IMR-90 (cell line): ENCODE data around the gene PYY. TPM values are rescaled to one million over a fixed set of nuclear protein-coding genes. Genes with fewer than 3 reads are reported as not detected.

ENCODE experiments used
- ATAC-seq: fragments of 200-7000 bp; cut with Tn5 transposase; 2 replicates; pipeline ENCODE4 v1.9.1; 2020; ENCODE audit warnings: low read depth, mild to moderate bottlenecking, moderate library complexity
- BruUV-seq: library from RNA; stranded (reverse); fragments of 400-500 nt; replicated peaks from 2 replicates; lab custom pipeline; 2021; lab: Mats Ljungman, UMichigan
- CTCF ChIA-PET: fragments of 300-600 bp; formaldehyde crosslinking; extraction: SDS; loops from one replicate; lab custom pipeline; 2021; ENCODE audit warnings: antibody characterized with exemption; lab: Yijun Ruan, JAX
- POLR2A ChIA-PET: fragments of 300-600 bp; sonication (Branson Sonifier 250); formaldehyde crosslinking; loops from one replicate; lab custom pipeline; 2022; ENCODE audit warnings: antibody characterized with exemption; ENCODE audit not compliant: unreplicated experiment; lab: Charles Lee
- DNase-seq: peaks from one replicate; pipeline ENCODE4 v3.0.0; 2013
- H2AFZ ChIP-seq: replicated peaks from 2 replicates; pipeline ENCODE3; 2013; ENCODE audit warnings: low read length, mild to moderate bottlenecking; ENCODE audit not compliant: poor library complexity
- H2AK5ac ChIP-seq: 2 replicates; pipeline ENCODE4 v1.6.1; 2013; ENCODE audit warnings: low read depth, low read length, inconsistent platforms
- H2AK9ac ChIP-seq: replicated peaks from 2 replicates; pipeline ENCODE3; 2013; ENCODE audit warnings: mild to moderate bottlenecking, low read depth, low read length, moderate library complexity; ENCODE audit not compliant: poor library complexity
- H2BK120ac ChIP-seq: 2 replicates; pipeline ENCODE4 v1.6.1; 2013; ENCODE audit warnings: low read depth, low read length, inconsistent platforms
- H2BK15ac ChIP-seq: 3 replicates; pipeline ENCODE4 v1.6.1; 2013; ENCODE audit warnings: low read depth, low read length, inconsistent platforms
- H2BK20ac ChIP-seq: 2 replicates; pipeline ENCODE4 v1.6.1; 2013; ENCODE audit warnings: low read depth, mild to moderate bottlenecking, inconsistent platforms, low read length, moderate library complexity
- H2BK5ac ChIP-seq: 2 replicates; pipeline ENCODE4 v1.6.1; 2013; ENCODE audit warnings: mild to moderate bottlenecking, low read depth, low read length, inconsistent platforms; ENCODE audit not compliant: poor library complexity, severe bottlenecking
- H3K14ac ChIP-seq: replicated peaks from 2 replicates; pipeline ENCODE4 v1.6.1; 2013; ENCODE audit warnings: low read depth, low read length, inconsistent platforms
- H3K18ac ChIP-seq: 2 replicates; pipeline ENCODE4 v1.6.1; 2013; ENCODE audit warnings: low read depth, low read length, control low read depth
- H3K23ac ChIP-seq: 2 replicates; pipeline ENCODE4 v1.6.1; 2013; ENCODE audit warnings: low read depth, low read length, inconsistent platforms
- H3K27ac ChIP-seq: 2 replicates; pipeline ENCODE4 v1.5.1; 2013; ENCODE audit warnings: mild to moderate bottlenecking, control low read depth, low read length; ENCODE audit not compliant: insufficient read depth
- H3K27me3 ChIP-seq: 2 replicates; pipeline ENCODE4 v1.6.1; 2013; ENCODE audit warnings: low read length; ENCODE audit not compliant: control insufficient read depth, insufficient read depth
- H3K36me3 ChIP-seq: 2 replicates; pipeline ENCODE4 v1.6.1; 2013; ENCODE audit warnings: low read length, mixed read lengths; ENCODE audit not compliant: control insufficient read depth, insufficient read depth
- H3K4ac ChIP-seq: 2 replicates; pipeline ENCODE4 v1.6.1; 2013; ENCODE audit warnings: low read depth, low read length, inconsistent platforms
- H3K4me1 ChIP-seq: 2 replicates; pipeline ENCODE4 v1.6.1; 2013; ENCODE audit warnings: low read length, mixed read lengths; ENCODE audit not compliant: control insufficient read depth, insufficient read depth
- H3K4me2 ChIP-seq: 2 replicates; pipeline ENCODE4 v1.6.1; 2013; ENCODE audit warnings: low read depth, mild to moderate bottlenecking, control low read depth, low read length, moderate library complexity
- H3K4me3 ChIP-seq: 2 replicates; pipeline ENCODE4 v1.5.1; 2013; ENCODE audit warnings: low read depth, mild to moderate bottlenecking, control low read depth, low read length, moderate library complexity; ENCODE audit not compliant: insufficient read depth
- H3K56ac ChIP-seq: 2 replicates; pipeline ENCODE4 v1.6.1; 2013; ENCODE audit warnings: low read length, inconsistent platforms; ENCODE audit not compliant: insufficient read depth; ENCODE audit errors: extremely low read depth
- H3K79me1 ChIP-seq, 2 experiments: 2 replicates each; pipeline ENCODE4 v1.6.1; 2013; ENCODE audit warnings: low read length in 2 of 2, inconsistent platforms in 1 of 2, low read depth in 1 of 2
- H3K9ac ChIP-seq: 2 replicates; pipeline ENCODE4 v1.6.1; 2013; ENCODE audit warnings: low read depth, low read length, control low read depth
- H3K9me1 ChIP-seq: 2 replicates; pipeline ENCODE4 v1.6.1; 2013; ENCODE audit warnings: low read length, inconsistent platforms; ENCODE audit not compliant: insufficient read depth
- H3K9me3 ChIP-seq: 2 replicates; pipeline ENCODE4 v1.6.1; 2013; ENCODE audit warnings: low read length; ENCODE audit not compliant: control insufficient read depth, insufficient read depth
- H4K20me1 ChIP-seq: 2 replicates; pipeline ENCODE4 v1.6.1; 2013; ENCODE audit warnings: low read length, inconsistent platforms; ENCODE audit not compliant: insufficient read depth
- H4K5ac ChIP-seq: 2 replicates; pipeline ENCODE4 v1.6.1; 2013; ENCODE audit warnings: mild to moderate bottlenecking, low read depth, low read length, control low read depth
- H4K8ac ChIP-seq, 2 experiments: 2 replicates each; pipeline ENCODE4 v1.6.1; 2013; ENCODE audit warnings: low read depth in 2 of 2, low read length in 2 of 2, control low read depth in 1 of 2, inconsistent platforms in 1 of 2
- H4K91ac ChIP-seq: 2 replicates; pipeline ENCODE4 v1.6.1; 2013; ENCODE audit warnings: low read depth, low read length, inconsistent platforms; ENCODE audit not compliant: insufficient read depth
- MXI1 ChIP-seq: IDR thresholded peaks from 2 replicates; pipeline ENCODE4 v1.6.1; 2012; ENCODE audit warnings: low read depth, mild to moderate bottlenecking, low read length, moderate library complexity, borderline replicate concordance
- RAD21 ChIP-seq: IDR thresholded peaks from 2 replicates; pipeline ENCODE4 v1.6.1; 2012; ENCODE audit warnings: low read length, improper control_type of control experiment
- WGBS, 2 experiments: methylation state at CpG; one replicate each; pipeline versions ENCODE4 v1.1.5 to v1.1.7; 2013; ENCODE audit warnings: missing lambda C conversion rate in 2 of 2; ENCODE audit not compliant: insufficient read length in 1 of 2; ENCODE audit errors: extremely low coverage in 2 of 2; 5-methylcytosine and 5-hydroxymethylcytosine counted together
- dilution Hi-C: fragments of 300-500 bp; cut with HindIII; formaldehyde crosslinking; loops from one replicate; pipeline ENCODE4 v1.14.3; 2018; ENCODE audit warnings: low sequenced_read_pairs; ENCODE audit not compliant: unreplicated experiment
- in situ Hi-C: fragments of 300-500 bp; cut with MboI; formaldehyde crosslinking; loops from 3 replicates; pipeline ENCODE4 v1.14.3; 2019; ENCODE audit warnings: low sequenced_read_pairs, inconsistent platforms, mixed read lengths
- intact Hi-C: fragments of 100-400 bp; cut with micrococcal nuclease; formaldehyde crosslinking; loops from 2 replicates; pipeline ENCODE4 v1.10.0; 2022
- polyA plus RNA-seq, 3 experiments: library from polyadenylated mRNA; depleted of rRNA; stranded (reverse); fragments of >200 nt; gene quantifications; 2 replicates each; pipeline ENCODE4 v1.2.3, GENCODE V29; 2012; ENCODE audit warnings: low replicate concordance in 1 of 3
- total RNA-seq: library from RNA; depleted of rRNA; stranded (reverse); fragments of >200 nt; gene quantifications from 2 replicates; pipeline ENCODE4 v1.2.3, GENCODE V29; 2012

The PYY gene
- total and polyA plus RNA-seq, 2 of the 4 experiments (the other 2 are of a cell fraction) = not detected

DNA sequence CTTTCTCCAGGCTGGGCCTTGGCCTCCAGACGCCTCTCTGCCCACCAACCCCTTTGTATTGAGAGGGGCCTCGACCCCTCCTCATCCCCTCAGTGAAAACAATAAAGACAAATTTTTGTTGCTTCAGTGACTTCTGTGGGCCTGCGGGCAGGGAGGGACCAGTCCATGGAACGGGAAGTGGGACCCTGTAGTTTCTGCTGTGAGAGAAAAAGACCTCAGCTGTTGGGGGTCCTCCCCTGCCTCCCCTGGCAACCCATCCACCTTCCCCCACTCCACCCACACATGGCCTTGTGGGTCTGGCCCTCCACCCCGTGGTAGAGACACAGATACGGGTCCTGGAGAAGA, 14.9 kb downstream of the PYY start:
- no TSS peak for BruUV-seq
- ChIA-PET CTCF (no interaction called here), POLR2A (no interaction called here)
- H3K36me3 ChIP-seq = no peaks in the 10 kb centered on the region
- H3K4me1 ChIP-seq = no peaks in the 10 kb centered on the region; the same call in 1 of the 2 replicates
- no peaks in the 10 kb centered on the region for H3K9me3 ChIP-seq
- H4K5ac ChIP-seq = no peak overlapping the region
- no peak overlapping the region for H2AFZ ChIP-seq
- no peak overlapping the region for H3K4ac ChIP-seq
- no peak overlapping the region for H3K18ac ChIP-seq
- no peak overlapping the region for H2BK20ac ChIP-seq
- H2BK5ac ChIP-seq = no peak overlapping the region
- no peaks in the 10 kb centered on the region for H3K79me1 ChIP-seq
- ATAC-seq = no peak
- H3K27ac ChIP-seq = no peak overlapping the region
- no peak overlapping the region for H2BK15ac ChIP-seq
- no CpG with 5 or more reads among the region's 6 CpGs for WGBS, 2 experiments
- H4K20me1 ChIP-seq = no peaks in the 10 kb centered on the region; the same call in 1 of the 2 replicates
- no peak overlapping the region for H3K56ac ChIP-seq
- DNase-seq = no peak
- dilution Hi-C loops = no loop called here
- no peak overlapping the region for H3K23ac ChIP-seq
- intact Hi-C loops = no loop called here
- TF ChIP-seq MXI1 (no peak), RAD21 (no peak)
- H3K9ac ChIP-seq = no peak overlapping the region
- H3K14ac ChIP-seq = no peak overlapping the region
- no peak overlapping the region for H3K4me3 ChIP-seq
- no peak overlapping the region for H4K8ac ChIP-seq
- no peak overlapping the region for H4K91ac ChIP-seq
- no peak overlapping the region for H2AK9ac ChIP-seq
- no peak overlapping the region for H3K4me2 ChIP-seq
- in situ Hi-C loops = no loop called here
- no peak overlapping the region for H2BK120ac ChIP-seq
- H3K27me3 ChIP-seq = peaks cover 44% of the 10 kb centered on the region
- no peaks in the 10 kb centered on the region; the same call in 1 of the 2 replicates for H3K9me1 ChIP-seq
- no peak overlapping the region for H2AK5ac ChIP-seq
